Trophoblast cell (in vitro differentiated cells and primary cell): ENCODE data around the gene ZBTB16.

Source experiments
- DNase-seq, 2 donors: peaks; one replicate each; pipeline ENCODE4 v3.0.0-alpha.2; 2016
- H2AFZ ChIP-seq: 2 replicates; pipeline ENCODE4 v1.6.1; 2013; ENCODE audit warnings: low read length, moderate library complexity, mild to moderate bottlenecking; ENCODE audit not compliant: insufficient read depth, poor library complexity
- H2AK5ac ChIP-seq: 2 replicates; pipeline ENCODE4 v1.6.1; 2013; ENCODE audit warnings: mild to moderate bottlenecking, low read length
- H2BK120ac ChIP-seq: 2 replicates; pipeline ENCODE4 v1.6.1; 2013; ENCODE audit warnings: low read length, mild to moderate bottlenecking, moderate library complexity; ENCODE audit not compliant: insufficient read depth, poor library complexity
- H2BK12ac ChIP-seq: 2 replicates; pipeline ENCODE4 v1.6.1; 2013; ENCODE audit warnings: mild to moderate bottlenecking, low read length, moderate library complexity
- H2BK5ac ChIP-seq: 2 replicates; pipeline ENCODE4 v1.6.1; 2013; ENCODE audit warnings: low read length, low read depth, moderate library complexity, mild to moderate bottlenecking; ENCODE audit not compliant: poor library complexity
- H3K14ac ChIP-seq: 2 replicates; pipeline ENCODE4 v1.6.1; 2013; ENCODE audit warnings: mild to moderate bottlenecking, low read length
- H3K18ac ChIP-seq: 2 replicates; pipeline ENCODE4 v1.6.1; 2013; ENCODE audit warnings: mild to moderate bottlenecking, low read length
- H3K23ac ChIP-seq: 2 replicates; pipeline ENCODE4 v1.6.1; 2013; ENCODE audit warnings: low read length
- H3K27ac ChIP-seq: 2 replicates; pipeline ENCODE4 v1.5.1; 2013; ENCODE audit warnings: low read depth, mild to moderate bottlenecking, inconsistent platforms, low read length, moderate library complexity
- H3K27me3 ChIP-seq: 2 replicates; pipeline ENCODE4 v1.6.1; 2013; ENCODE audit warnings: inconsistent platforms, mild to moderate bottlenecking, low read length, moderate library complexity; ENCODE audit not compliant: insufficient read depth
- H3K36me3 ChIP-seq, 2 experiments: 1 replicate in 1 of 2; 2 replicates in 1 of 2; pipeline ENCODE4 v1.6.1; 2013; ENCODE audit warnings: low read length in 2 of 2, mild to moderate bottlenecking in 2 of 2, moderate library complexity in 1 of 2; ENCODE audit not compliant: insufficient read depth in 2 of 2, control insufficient read depth in 1 of 2
- H3K4ac ChIP-seq: 2 replicates; pipeline ENCODE4 v1.6.1; 2013; ENCODE audit warnings: low read depth, mild to moderate bottlenecking, low read length, moderate library complexity
- H3K4me1 ChIP-seq, 2 experiments: 1 replicate in 1 of 2; 2 replicates in 1 of 2; pipeline ENCODE4 v1.6.1; 2013; ENCODE audit warnings: low read length in 2 of 2, mild to moderate bottlenecking in 2 of 2, moderate library complexity in 1 of 2; ENCODE audit not compliant: insufficient read depth in 2 of 2, control insufficient read depth in 1 of 2
- H3K4me2 ChIP-seq: 2 replicates; pipeline ENCODE4 v1.6.1; 2013; ENCODE audit warnings: inconsistent platforms, mild to moderate bottlenecking, low read length, moderate library complexity
- H3K4me3 ChIP-seq: 2 replicates; pipeline ENCODE4 v1.5.1; 2013; ENCODE audit warnings: mild to moderate bottlenecking, low read depth, low read length, inconsistent platforms
- H3K79me1 ChIP-seq: one replicate; pipeline ENCODE4 v1.6.1; 2013; ENCODE audit warnings: low read length
- H3K79me2 ChIP-seq: 2 replicates; pipeline ENCODE4 v1.6.1; 2013; ENCODE audit warnings: low read length, mild to moderate bottlenecking; ENCODE audit not compliant: control insufficient read depth, insufficient read depth, poor library complexity
- H3K9ac ChIP-seq: 2 replicates; pipeline ENCODE4 v1.6.1; 2013; ENCODE audit warnings: mild to moderate bottlenecking, low read length
- H3K9me3 ChIP-seq: 2 replicates; pipeline ENCODE4 v1.6.1; 2013; ENCODE audit warnings: low read depth, mild to moderate bottlenecking, control low read depth, inconsistent platforms, low read length; ENCODE audit not compliant: insufficient read depth
- H4K12ac ChIP-seq: 2 replicates; pipeline ENCODE4 v1.6.1; 2013; ENCODE audit warnings: low read depth, mild to moderate bottlenecking, low read length, moderate library complexity
- H4K8ac ChIP-seq: 2 replicates; pipeline ENCODE4 v1.6.1; 2013; ENCODE audit warnings: low read depth, mild to moderate bottlenecking, low read length, moderate library complexity
- H4K91ac ChIP-seq: one replicate; pipeline ENCODE4 v1.6.1; 2013; ENCODE audit warnings: low read depth, mild to moderate bottlenecking, low read length, moderate library complexity
- WGBS: extraction: QIAGEN DNeasy Blood & Tissue Kit; methylation state at CpG from one replicate; pipeline ENCODE4 v1.1.7; 2013; ENCODE audit warnings: missing lambda C conversion rate; ENCODE audit not compliant: insufficient read length, insufficient coverage; ENCODE audit errors: extremely low coverage; 5-methylcytosine and 5-hydroxymethylcytosine counted together

The ZBTB16 gene

GRCh38 chr11:114196997-114197703 lies 137.6 kb downstream of the ZBTB16 start:
- H3K18ac ChIP-seq, result no peak overlapping the region
- H2AK5ac ChIP-seq, result peak overlapping the region; percentile 77
- no peak overlapping the region for H4K12ac ChIP-seq
- no peak overlapping the region for H3K4me2 ChIP-seq
- no peak overlapping the region for H3K23ac ChIP-seq
- H3K27me3 ChIP-seq, result no peaks in the 10 kb centered on the region
- H3K79me2 ChIP-seq, result no peaks in the 10 kb centered on the region
- H3K4me3 ChIP-seq, result no peak overlapping the region
- no peak overlapping the region for H2BK120ac ChIP-seq
- no peak overlapping the region for H3K14ac ChIP-seq
- peaks cover 1% of the 10 kb centered on the region for H3K79me1 ChIP-seq
- no peak overlapping the region for H4K91ac ChIP-seq
- no peak overlapping the region for H2BK5ac ChIP-seq
- H2AFZ ChIP-seq, result no peak overlapping the region
- H4K8ac ChIP-seq, result no peak overlapping the region
- H3K4me1 ChIP-seq, result peaks cover 6 to 8% of the 10 kb centered on the region in 2 experiments
- no peak for DNase-seq
- no peaks in the 10 kb centered on the region for H3K36me3 ChIP-seq
- H3K27ac ChIP-seq, result no peak overlapping the region
- no CpG with 5 or more reads among the region's 7 CpGs for WGBS
- H3K9ac ChIP-seq, result no peak overlapping the region
- H3K9me3 ChIP-seq, result peaks cover 2% of the 10 kb centered on the region
- no peak overlapping the region for H3K4ac ChIP-seq
- no peak overlapping the region for H2BK12ac ChIP-seq

- Histone ChIP-seq H4K12ac (no peak overlapping the region), H3K14ac (no peak overlapping the region), H3K18ac (no peak overlapping the region), H3K27me3 (no peaks in the 10 kb centered on the region), H2BK120ac (peak overlapping the region; percentile 36), H2BK5ac (no peak overlapping the region), H3K36me3 (no peaks in the 10 kb centered on the region), H4K8ac (no peak overlapping the region), H3K23ac (no peak overlapping the region), H3K4me3 (no peak overlapping the region), H3K79me2 (no peaks in the 10 kb centered on the region), H3K4me1 (peaks cover 6 to 8% of the 10 kb centered on the region in 2 experiments), H2AFZ (no peak overlapping the region), H3K4me2 (no peak overlapping the region), H3K9ac (no peak overlapping the region), H2BK12ac (no peak overlapping the region), H3K79me1 (peaks cover 1% of the 10 kb centered on the region), H2AK5ac (no peak overlapping the region), H3K4ac (no peak overlapping the region), H4K91ac (no peak overlapping the region), H3K27ac (no peak overlapping the region), H3K9me3 (peaks cover 2% of the 10 kb centered on the region)
- no peak for DNase-seq
- no CpG with 5 or more reads among the region's 10 CpGs for WGBS
These were observed 138.4 kb downstream of the ZBTB16 start for GRCh38 chr11:114197799-114198500.

- Histone ChIP-seq H2BK5ac (no peak overlapping the region), H3K9me3 (no peaks in the 10 kb centered on the region), H3K4me3 (no peak overlapping the region), H2AK5ac (no peak overlapping the region), H3K23ac (no peak overlapping the region), H2BK120ac (no peak overlapping the region), H3K27me3 (no peaks in the 10 kb centered on the region), H3K4me1 (peaks cover 6 to 8% of the 10 kb centered on the region in 2 experiments), H3K79me2 (no peaks in the 10 kb centered on the region), H4K8ac (no peak overlapping the region), H2BK12ac (no peak overlapping the region), H3K36me3 (no peaks in the 10 kb centered on the region), H3K18ac (no peak overlapping the region), H3K9ac (no peak overlapping the region), H3K14ac (no peak overlapping the region), H2AFZ (no peak overlapping the region), H3K27ac (no peak overlapping the region), H4K91ac (no peak overlapping the region), H3K79me1 (peaks cover 1% of the 10 kb centered on the region), H3K4ac (no peak overlapping the region), H4K12ac (no peak overlapping the region), H3K4me2 (no peak overlapping the region)
- no peak for DNase-seq
- no CpG with 5 or more reads among the region's 26 CpGs for WGBS
These were observed 139.5 kb downstream of the ZBTB16 start for GRCh38 chr11:114199051-114199450.

- Histone ChIP-seq H3K79me2 (no peaks in the 10 kb centered on the region), H3K4me1 (peaks cover 6 to 8% of the 10 kb centered on the region in 2 experiments), H3K4me2 (no peak overlapping the region), H3K79me1 (peaks cover 1% of the 10 kb centered on the region), H3K4me3 (no peak overlapping the region), H2AK5ac (no peak overlapping the region), H3K9ac (no peak overlapping the region), H4K91ac (no peak overlapping the region), H2BK120ac (no peak overlapping the region), H3K4ac (no peak overlapping the region), H2BK5ac (no peak overlapping the region), H4K8ac (no peak overlapping the region), H3K23ac (no peak overlapping the region), H3K9me3 (no peaks in the 10 kb centered on the region), H4K12ac (no peak overlapping the region), H3K14ac (no peak overlapping the region), H3K18ac (no peak overlapping the region), H3K27me3 (no peaks in the 10 kb centered on the region), H3K36me3 (no peaks in the 10 kb centered on the region), H2BK12ac (no peak overlapping the region), H2AFZ (no peak overlapping the region), H3K27ac (no peak overlapping the region)
- no CpG with 5 or more reads among the region's 9 CpGs for WGBS
- DNase-seq, result no peak
These were observed 141.0 kb downstream of the ZBTB16 start for GRCh38 chr11:114200351-114201133.
